ENCODE results near the gene FXYD4. TPM values are rescaled to one million over a fixed set of nuclear protein-coding genes. Genes with fewer than 3 reads are reported as not detected.

Gene FXYD4
- total RNA-seq, 3 donors from 2014 or later, result not detected

DNA sequence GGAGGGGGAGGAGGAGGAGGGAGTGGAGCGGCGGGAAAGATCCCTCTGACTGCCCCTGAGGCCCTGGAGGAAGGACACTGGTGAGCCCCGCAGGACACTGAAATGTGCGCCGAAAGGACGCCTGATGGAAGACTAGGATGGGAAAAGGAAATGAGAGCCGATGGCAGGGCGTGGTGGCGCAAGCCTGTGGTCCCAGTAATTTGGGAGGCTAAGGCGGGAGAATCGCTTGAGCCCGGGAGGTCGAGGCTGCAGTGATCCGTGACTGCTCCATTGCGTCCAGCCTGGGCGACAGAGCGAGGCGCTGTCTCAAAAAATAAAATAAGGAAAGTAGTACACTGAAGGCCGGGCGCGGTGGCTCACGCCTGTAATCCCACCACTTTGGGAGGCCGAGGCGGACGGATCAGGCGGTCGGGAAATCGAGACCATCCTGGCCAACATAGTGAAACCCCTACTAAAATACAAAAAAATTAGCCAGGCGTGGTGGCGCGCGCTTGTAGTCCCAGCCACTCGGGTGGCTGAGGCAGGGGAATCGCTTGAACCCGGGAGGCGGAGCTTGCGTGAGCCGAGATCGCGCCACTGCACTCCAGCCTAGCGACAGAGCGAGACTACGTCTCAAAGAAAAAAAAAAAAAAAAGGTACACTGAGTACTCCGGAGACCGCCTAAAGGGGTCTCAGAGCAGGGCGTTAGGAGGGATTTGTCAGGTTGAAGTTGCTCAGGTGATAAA, 38.1 kb downstream of the FXYD4 start:
- Histone ChIP-seq H3K36me3 (ENCODE audit: low read depth) (no peaks in the 10 kb centered on the region), H3K4me1 (ENCODE audit: low read depth) (peaks cover 20% of the 10 kb centered on the region), H3K9me3 (no peaks in the 10 kb centered on the region), H3K4me3 (peak overlapping the region; percentile 78)
- ATAC-seq (peak; percentile 19), DNase-seq (peak; percentile 75 to 84 (median 82))
- TF ChIP-seq, protein P1, sequence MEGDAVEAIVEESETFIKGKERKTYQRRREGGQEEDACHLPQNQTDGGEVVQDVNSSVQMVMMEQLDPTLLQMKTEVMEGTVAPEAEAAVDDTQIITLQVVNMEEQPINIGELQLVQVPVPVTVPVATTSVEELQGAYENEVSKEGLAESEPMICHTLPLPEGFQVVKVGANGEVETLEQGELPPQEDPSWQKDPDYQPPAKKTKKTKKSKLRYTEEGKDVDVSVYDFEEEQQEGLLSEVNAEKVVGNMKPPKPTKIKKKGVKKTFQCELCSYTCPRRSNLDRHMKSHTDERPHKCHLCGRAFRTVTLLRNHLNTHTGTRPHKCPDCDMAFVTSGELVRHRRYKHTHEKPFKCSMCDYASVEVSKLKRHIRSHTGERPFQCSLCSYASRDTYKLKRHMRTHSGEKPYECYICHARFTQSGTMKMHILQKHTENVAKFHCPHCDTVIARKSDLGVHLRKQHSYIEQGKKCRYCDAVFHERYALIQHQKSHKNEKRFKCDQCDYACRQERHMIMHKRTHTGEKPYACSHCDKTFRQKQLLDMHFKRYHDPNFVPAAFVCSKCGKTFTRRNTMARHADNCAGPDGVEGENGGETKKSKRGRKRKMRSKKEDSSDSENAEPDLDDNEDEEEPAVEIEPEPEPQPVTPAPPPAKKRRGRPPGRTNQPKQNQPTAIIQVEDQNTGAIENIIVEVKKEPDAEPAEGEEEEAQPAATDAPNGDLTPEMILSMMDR (IDR thresholded peaks at IDR 0.05), result no peak
- intact Hi-C loops (cut with DNase I, micrococcal nuclease), result no loop called here

DNA sequence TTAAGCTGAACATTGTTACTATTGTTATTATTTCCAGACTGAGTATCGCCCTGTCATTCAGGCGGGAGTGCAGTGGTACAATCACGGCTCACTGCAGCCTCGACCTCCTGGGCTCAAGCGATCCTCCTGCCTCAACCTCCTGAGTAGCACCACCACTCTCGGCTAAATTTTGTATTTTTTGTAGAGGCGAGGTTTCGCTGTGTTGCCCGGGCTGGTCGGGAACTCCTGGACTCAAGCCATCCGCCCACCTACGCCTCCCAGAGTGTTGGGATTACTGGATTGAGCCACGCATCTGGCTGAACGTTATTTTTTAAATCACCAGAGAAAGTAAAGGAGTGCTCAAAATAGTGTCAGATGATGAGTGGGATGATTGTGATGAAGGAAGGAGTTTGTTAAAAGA, 38.9 kb downstream of the FXYD4 start:
- Histone ChIP-seq H3K36me3 (ENCODE audit: low read depth) (no peaks in the 10 kb centered on the region), H3K4me1 (ENCODE audit: low read depth) (peaks cover 12% of the 10 kb centered on the region), H3K4me3 (no peak overlapping the region), H3K9me3 (no peaks in the 10 kb centered on the region)
- ATAC-seq, result no peak
- intact Hi-C loops (cut with DNase I, micrococcal nuclease), result no loop called here
- no peak for DNase-seq
- TF ChIP-seq, protein P1 (IDR thresholded peaks at IDR 0.05), result no peak

DNA sequence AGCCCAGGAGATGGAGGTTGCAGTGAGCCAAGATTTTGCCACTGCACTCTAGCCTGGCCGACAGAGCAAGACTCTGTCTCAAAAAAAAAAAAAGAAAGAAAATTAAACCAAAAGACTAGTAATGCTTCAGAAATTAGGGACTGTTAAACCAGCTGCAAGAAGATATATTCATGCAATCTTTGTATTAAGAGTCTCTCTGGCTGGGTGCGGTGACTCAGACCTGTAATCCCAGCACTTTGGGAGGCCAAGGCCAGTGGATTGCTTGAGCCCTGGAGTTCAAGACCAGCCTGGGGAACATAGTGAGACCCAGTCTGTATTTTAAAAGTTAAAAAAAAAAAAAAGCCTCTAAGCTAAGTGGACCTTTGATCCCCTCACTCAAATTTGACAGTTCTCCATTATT, 40.1 kb downstream of the FXYD4 start:
- DNase-seq (no peak), ATAC-seq (no peak)
- TF ChIP-seq, protein P1 (IDR thresholded peaks at IDR 0.05), result no peak
- Histone ChIP-seq H3K4me3 (no peak overlapping the region), H3K36me3 (ENCODE audit: low read depth) (no peaks in the 10 kb centered on the region), H3K9me3 (no peaks in the 10 kb centered on the region), H3K4me1 (ENCODE audit: low read depth) (peaks cover 3% of the 10 kb centered on the region)
- intact Hi-C loops (cut with DNase I, micrococcal nuclease), result no loop called here

DNA sequence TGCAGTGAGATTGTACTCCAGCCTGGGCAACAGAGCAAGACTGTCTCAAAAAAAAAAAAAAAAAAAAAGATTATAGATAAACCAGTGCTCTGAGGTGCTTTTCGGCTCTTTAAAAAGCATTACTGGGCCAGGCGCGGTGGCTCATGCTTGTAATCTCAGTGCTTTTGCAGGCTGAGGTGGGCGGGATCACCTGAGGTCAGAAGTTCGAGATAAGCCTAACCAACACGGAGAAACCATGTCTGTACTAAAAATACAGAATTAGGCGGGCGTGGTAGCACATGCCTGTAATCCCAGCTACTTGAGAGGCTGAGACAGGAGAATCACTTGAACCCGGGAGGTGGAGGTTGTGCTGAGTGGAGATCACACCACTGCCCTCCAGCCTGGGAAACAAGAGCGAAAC, 44.1 kb downstream of the FXYD4 start:
- Histone ChIP-seq H3K9me3 (no peaks in the 10 kb centered on the region), H3K4me1 (ENCODE audit: low read depth) (peaks cover 10% of the 10 kb centered on the region), H3K36me3 (ENCODE audit: low read depth) (no peaks in the 10 kb centered on the region), H3K4me3 (no peak overlapping the region)
- DNase-seq, result no peak
- intact Hi-C loops (cut with DNase I, micrococcal nuclease), result no loop called here
- TF ChIP-seq, protein P1 (IDR thresholded peaks at IDR 0.05), result no peak
- no peak for ATAC-seq

DNA sequence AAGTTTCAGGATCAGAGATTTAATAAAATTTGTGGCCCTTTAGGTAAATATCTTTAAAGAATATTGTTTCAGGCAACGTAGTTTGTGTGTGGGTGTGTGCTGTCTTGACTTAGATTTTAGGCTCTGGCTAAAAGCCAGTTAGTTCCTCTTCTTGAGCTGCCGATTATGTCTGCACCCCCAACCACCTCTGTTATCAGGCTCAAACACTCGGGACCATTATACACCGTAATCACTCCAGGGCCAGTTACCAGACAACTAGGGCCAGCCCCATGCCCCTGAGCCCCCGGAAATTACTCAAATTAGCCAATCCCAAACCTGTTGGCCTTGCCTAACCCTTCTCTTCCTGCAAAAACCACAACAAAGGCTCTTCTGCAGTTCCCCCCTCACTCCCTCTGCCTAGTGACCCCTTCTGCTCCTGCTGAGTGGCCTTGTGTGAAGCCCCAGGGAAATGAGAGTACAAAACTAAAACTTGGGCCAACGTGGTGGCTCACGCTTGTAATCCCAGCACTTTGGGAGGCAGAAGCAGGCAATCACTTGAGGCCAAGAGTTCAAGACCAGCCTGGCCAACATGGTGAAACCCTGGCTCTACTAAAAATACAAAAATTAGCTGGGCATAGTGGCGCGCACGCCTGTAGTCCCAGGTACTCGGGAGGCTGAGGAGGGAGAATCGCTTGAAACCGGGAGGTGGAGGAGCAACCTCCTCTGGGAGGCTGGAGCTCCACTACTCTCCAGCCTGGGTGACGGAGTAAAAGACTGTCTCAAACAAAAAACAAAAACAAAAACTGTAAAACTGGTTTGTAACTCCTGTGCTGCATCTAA, 46.7 kb downstream of the FXYD4 start:
- TF ChIP-seq, protein P1 (IDR thresholded peaks at IDR 0.05), result no peak
- H3K36me3 ChIP-seq (ENCODE audit: low read depth), result no peaks in the 10 kb centered on the region
- no peak overlapping the region for H3K4me3 ChIP-seq
- no peaks in the 10 kb centered on the region for H3K9me3 ChIP-seq
- DNase-seq, result no peak
- H3K4me1 ChIP-seq (ENCODE audit: low read depth), result peaks cover 10% of the 10 kb centered on the region
- peak; percentile 2 for ATAC-seq
- intact Hi-C loops (cut with DNase I, micrococcal nuclease), result no loop called here
